ENCODE results near the gene NKAIN2.
"Not testable (repeated sequence)": the region's sequence is repeated elsewhere in the genome, so short reads cannot be mapped to it uniquely, and the experiment has no call there.

DNA sequence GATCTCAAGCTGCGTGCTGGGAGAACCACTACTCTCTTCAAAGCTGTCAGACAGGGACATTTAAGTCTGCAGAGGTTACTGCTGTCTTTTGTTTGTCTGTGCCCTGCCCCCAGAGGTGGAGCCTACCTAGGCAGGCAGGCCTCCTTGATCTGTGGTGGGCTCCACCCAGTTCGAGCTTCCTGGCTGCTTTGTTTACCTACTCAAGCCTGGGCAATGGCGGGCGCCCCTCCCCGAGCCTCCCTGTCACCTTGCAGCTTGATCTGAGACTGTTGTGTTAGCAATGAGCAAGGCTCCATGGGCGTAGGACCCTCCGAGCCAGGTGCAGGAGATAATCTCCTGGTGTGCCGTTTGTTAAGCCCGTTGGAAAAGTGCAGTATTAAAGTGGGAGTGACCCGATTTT is 609.0 kb downstream of the NKAIN2 start:
- TF ChIP-seq, protein P1, sequence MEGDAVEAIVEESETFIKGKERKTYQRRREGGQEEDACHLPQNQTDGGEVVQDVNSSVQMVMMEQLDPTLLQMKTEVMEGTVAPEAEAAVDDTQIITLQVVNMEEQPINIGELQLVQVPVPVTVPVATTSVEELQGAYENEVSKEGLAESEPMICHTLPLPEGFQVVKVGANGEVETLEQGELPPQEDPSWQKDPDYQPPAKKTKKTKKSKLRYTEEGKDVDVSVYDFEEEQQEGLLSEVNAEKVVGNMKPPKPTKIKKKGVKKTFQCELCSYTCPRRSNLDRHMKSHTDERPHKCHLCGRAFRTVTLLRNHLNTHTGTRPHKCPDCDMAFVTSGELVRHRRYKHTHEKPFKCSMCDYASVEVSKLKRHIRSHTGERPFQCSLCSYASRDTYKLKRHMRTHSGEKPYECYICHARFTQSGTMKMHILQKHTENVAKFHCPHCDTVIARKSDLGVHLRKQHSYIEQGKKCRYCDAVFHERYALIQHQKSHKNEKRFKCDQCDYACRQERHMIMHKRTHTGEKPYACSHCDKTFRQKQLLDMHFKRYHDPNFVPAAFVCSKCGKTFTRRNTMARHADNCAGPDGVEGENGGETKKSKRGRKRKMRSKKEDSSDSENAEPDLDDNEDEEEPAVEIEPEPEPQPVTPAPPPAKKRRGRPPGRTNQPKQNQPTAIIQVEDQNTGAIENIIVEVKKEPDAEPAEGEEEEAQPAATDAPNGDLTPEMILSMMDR (conservative IDR thresholded peaks at IDR 0.05 in 1 of 2, IDR thresholded peaks at IDR 0.05 in 1 of 2; ENCODE audit: extremely low read depth in 1 of 2, insufficient read depth in 1 of 2, low read depth in 1 of 2, low read length in 2 of 2) = not testable (repeated sequence)
- not testable (repeated sequence) for TF ChIP-seq EZH2 (IDR thresholded peaks at IDR 0.05; ENCODE audit: borderline replicate concordance, low read length)

Measured in mammary epithelial cell (primary cell).